ENCODE measurements around the gene TUBGCP3.

DNA sequence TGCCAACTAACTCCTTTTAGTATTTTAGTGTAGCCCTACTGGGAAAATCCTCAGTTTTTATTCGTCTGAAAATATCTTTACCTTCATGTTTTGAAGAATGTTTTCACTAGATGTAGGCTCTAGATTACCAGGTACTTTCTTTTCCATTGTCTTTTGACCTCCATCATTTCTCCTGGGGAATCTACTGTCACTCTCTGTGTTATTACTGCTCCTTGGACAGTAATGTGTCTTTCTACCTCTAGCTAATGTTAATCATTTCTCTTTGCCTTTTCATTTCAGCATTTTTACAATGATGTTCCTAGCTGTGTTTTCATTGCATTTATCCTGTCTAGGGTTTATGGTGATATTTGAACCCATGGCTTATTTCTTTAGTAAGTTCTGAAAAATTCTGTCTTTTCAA, 149.9 kb downstream of the TUBGCP3 start:
- TF ChIP-seq EZH2 (IDR thresholded peaks at IDR 0.05; ENCODE audit: borderline replicate concordance, insufficient read depth, low read depth, low read length, poor library complexity, severe bottlenecking): no peak
- TF ChIP-seq, protein P1, sequence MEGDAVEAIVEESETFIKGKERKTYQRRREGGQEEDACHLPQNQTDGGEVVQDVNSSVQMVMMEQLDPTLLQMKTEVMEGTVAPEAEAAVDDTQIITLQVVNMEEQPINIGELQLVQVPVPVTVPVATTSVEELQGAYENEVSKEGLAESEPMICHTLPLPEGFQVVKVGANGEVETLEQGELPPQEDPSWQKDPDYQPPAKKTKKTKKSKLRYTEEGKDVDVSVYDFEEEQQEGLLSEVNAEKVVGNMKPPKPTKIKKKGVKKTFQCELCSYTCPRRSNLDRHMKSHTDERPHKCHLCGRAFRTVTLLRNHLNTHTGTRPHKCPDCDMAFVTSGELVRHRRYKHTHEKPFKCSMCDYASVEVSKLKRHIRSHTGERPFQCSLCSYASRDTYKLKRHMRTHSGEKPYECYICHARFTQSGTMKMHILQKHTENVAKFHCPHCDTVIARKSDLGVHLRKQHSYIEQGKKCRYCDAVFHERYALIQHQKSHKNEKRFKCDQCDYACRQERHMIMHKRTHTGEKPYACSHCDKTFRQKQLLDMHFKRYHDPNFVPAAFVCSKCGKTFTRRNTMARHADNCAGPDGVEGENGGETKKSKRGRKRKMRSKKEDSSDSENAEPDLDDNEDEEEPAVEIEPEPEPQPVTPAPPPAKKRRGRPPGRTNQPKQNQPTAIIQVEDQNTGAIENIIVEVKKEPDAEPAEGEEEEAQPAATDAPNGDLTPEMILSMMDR (IDR thresholded peaks at IDR 0.05): no peak

Data from B cell (primary cell).